ENCODE data around the gene RIMS1.
A peak's percentile ranks its signal among the peaks of the same experiment; 100 is the strongest.
"Not testable (repeated sequence)": the region's sequence is repeated elsewhere in the genome, so short reads cannot be mapped to it uniquely, and the experiment has no call there.

RIMS1 gene

DNA sequence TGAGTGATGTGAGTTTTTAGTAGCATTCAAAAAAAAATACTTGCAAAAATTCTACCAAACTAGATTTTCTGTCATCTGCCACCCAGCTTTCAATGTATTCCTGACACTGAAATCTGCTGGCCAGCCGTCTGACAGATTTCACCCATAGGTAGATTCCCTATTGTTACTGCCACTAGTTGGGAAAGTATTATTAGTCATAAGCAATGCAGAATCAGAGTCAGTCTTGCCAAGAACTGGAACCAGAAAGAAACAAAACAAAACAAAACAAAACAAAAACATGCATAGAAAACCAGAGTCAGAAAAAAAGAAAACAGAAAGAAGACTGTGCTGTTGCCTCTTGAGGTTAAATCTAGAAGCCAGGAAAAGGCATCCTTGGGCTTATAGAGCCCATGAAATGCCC, 442.4 kb downstream of the RIMS1 start:
- TF ChIP-seq, protein P1, sequence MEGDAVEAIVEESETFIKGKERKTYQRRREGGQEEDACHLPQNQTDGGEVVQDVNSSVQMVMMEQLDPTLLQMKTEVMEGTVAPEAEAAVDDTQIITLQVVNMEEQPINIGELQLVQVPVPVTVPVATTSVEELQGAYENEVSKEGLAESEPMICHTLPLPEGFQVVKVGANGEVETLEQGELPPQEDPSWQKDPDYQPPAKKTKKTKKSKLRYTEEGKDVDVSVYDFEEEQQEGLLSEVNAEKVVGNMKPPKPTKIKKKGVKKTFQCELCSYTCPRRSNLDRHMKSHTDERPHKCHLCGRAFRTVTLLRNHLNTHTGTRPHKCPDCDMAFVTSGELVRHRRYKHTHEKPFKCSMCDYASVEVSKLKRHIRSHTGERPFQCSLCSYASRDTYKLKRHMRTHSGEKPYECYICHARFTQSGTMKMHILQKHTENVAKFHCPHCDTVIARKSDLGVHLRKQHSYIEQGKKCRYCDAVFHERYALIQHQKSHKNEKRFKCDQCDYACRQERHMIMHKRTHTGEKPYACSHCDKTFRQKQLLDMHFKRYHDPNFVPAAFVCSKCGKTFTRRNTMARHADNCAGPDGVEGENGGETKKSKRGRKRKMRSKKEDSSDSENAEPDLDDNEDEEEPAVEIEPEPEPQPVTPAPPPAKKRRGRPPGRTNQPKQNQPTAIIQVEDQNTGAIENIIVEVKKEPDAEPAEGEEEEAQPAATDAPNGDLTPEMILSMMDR (IDR thresholded peaks at IDR 0.05; ENCODE audit: control insufficient read depth, insufficient read depth, low read depth, low read length, missing control alignments) = no peak
- DNase-seq (ENCODE audit: low read depth) = no peak
- H3K4me3 ChIP-seq (ENCODE audit: control insufficient read depth, low read depth, low read length) = no peak overlapping the region

DNA sequence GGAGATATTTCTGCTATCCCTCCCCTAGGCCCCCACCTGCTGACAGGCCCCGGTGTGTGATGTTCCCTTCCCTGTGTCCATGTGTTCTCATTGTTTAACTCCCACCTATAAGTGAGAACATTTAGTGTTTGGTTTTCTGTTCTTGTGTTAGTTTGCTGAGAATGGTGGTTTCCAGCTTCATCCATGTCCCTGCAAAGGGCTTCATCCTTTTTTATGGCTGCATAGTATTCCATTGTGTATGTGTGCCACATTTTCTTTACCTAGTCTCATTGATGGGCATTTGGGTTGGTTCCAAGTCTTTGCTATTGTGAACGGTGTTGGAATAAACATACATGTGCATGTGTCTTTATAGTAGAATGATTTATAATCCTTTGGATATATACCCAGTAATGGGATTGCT, 448.9 kb downstream of the RIMS1 start:
- DNase-seq (ENCODE audit: low read depth); H3K4me3 ChIP-seq (ENCODE audit: control insufficient read depth, low read depth, low read length): not testable (repeated sequence)

DNA sequence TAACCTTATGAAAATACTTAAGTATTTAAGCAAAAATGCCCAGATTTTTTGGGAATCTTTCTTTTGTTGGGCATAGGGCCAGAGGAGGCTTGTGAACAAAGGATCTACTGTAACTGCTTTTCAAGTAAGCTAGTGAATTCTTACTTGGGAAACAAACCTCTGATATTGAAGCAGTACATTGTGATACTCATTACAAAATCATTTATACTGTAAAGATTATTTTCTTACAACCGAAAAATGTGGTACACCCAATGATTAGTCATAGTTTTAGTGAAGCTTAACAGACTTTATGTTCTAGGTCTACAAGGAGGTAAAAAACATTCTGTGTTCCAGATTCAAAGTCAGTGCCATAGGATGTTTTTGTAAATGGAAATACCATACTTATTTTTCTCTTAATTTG, 462.6 kb downstream of the RIMS1 start:
- peak; percentile 5 for DNase-seq (ENCODE audit: low read depth)
- H3K4me3 ChIP-seq (ENCODE audit: control insufficient read depth, low read depth, low read length) = no peak overlapping the region
- TF ChIP-seq, protein P1 (IDR thresholded peaks at IDR 0.05; ENCODE audit: control insufficient read depth, insufficient read depth, low read depth, low read length, missing control alignments) = no peak

- TF ChIP-seq, protein P1 (IDR thresholded peaks at IDR 0.05; ENCODE audit: control insufficient read depth, insufficient read depth, low read depth, low read length, missing control alignments) = no peak
- H3K4me3 ChIP-seq (ENCODE audit: control insufficient read depth, low read depth, low read length) = no peak overlapping the region
- DNase-seq (ENCODE audit: low read depth) = no peak
Observed at GRCh38 chr6:72350296-72350881, 464.0 kb downstream of the RIMS1 start.

DNA sequence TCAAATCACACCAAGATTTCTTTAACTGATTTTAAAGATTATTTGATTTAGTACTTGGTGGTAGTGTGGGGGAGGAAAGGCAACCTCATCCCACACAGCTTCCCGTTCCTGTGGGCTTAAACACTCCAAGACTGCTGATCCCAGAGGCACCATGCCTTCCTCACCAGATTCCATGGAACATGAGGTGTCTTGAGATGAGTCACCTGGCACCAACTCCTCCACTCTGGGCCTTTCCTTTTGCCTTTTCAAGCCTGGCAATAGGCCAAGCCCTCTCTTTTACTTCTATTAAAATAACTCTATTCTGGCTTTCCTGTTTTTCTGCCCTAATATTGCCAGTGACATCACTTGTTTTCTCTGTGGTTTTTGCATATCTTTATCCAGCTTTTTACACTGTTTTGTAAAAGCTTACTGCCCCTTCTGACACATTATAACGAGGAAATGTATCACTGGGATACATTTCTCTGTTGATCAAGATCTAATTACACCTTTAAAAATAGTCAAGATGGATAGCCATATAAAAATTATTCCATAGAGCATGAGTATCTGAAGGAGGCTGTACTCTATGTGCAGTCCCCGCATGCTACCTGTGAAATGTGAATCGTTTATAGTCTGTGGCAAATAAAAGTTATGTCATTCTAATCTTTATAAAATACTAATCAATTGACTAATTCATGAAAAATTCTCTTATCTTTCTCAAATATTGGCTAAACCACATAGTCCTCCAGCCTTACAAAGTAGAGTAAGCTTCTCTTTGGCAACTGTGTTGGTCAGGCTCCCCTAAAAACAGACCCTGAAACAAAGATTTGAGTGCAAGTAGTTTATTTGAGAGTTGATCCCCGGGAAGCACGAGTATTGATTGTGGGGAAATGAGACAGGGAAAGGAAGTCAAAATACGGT, 477.7 kb downstream of the RIMS1 start:
- no peak overlapping the region for H3K4me3 ChIP-seq (ENCODE audit: control insufficient read depth, low read depth, low read length)
- DNase-seq (ENCODE audit: low read depth) = peak; percentile 83
- TF ChIP-seq, protein P1 (IDR thresholded peaks at IDR 0.05; ENCODE audit: control insufficient read depth, insufficient read depth, low read depth, low read length, missing control alignments) = no peak

DNA sequence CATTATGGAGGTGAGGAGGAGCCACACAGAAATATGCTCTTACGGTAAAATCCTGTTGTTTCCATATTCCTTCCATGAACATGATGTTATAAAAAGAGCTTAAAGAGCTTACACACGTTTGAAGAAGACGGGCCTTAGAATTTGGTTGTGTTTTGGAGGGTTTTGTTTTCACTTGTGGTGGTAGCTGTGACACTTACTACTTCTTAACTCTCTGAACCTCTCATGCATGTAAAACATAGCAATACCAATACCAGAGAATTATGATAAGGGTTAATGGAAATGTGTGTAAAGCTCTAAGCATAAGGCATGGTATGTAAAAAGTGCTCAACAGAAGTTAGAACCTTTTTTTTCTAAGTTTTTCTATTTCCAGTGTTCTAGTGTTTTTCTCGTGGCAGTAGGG, 479.4 kb downstream of the RIMS1 start:
- no peak overlapping the region for H3K4me3 ChIP-seq (ENCODE audit: control insufficient read depth, low read depth, low read length)
- TF ChIP-seq, protein P1 (IDR thresholded peaks at IDR 0.05; ENCODE audit: control insufficient read depth, insufficient read depth, low read depth, low read length, missing control alignments) = no peak
- no peak for DNase-seq (ENCODE audit: low read depth)

DNA sequence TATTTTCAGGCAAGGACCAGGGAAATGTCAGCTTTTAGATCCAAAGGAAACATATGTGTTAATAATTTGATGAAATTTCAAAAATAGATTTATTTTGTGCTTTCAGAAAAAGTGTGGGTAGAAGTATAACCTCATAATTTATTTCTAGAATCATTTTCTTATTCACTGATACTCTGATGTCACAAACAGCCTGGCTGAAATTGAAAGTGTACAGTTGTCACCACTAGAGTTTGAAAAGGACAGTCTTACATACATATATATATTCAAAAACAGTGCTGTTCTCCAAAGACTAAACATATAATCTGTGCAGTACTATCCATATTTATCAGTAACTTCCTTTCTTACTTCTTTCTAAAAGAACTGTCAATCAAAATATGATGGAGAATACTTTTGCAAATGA, 481.1 kb downstream of the RIMS1 start:
- TF ChIP-seq, protein P1 (IDR thresholded peaks at IDR 0.05; ENCODE audit: control insufficient read depth, insufficient read depth, low read depth, low read length, missing control alignments) = no peak
- H3K4me3 ChIP-seq (ENCODE audit: control insufficient read depth, low read depth, low read length) = no peak overlapping the region
- no peak for DNase-seq (ENCODE audit: low read depth)

Measured in AG09309 (cell line).